ENCODE measurements around the gene CLEC7A.

- TF ChIP-seq ZNF655 (CRISPR knock-in tag; IDR thresholded peaks at IDR 0.05) (no peak), KDM4B (IDR thresholded peaks at IDR 0.05; ENCODE audit: borderline replicate concordance in 2 of 2, low read depth in 1 of 2) (no peak), CTCF (IDR thresholded peaks at IDR 0.05 in 2 of 3, conservative IDR thresholded peaks at IDR 0.05 in 1 of 3; ENCODE audit: insufficient read depth in 2 of 3, low read depth in 1 of 3, low read length in 3 of 3) (no peak), NFRKB (IDR thresholded peaks at IDR 0.05; ENCODE audit: low read depth) (no peak), BRF1 (IDR thresholded peaks at IDR 0.05; ENCODE audit: borderline replicate concordance, extremely low read depth, insufficient read length) (no peak), KDM1A (IDR thresholded peaks at IDR 0.05) (no peak), ZNF23 (CRISPR knock-in tag; IDR thresholded peaks at IDR 0.05) (no peak), JUN (IDR thresholded peaks at IDR 0.05; ENCODE audit: borderline replicate concordance, low read depth, low read length) (no peak), JUN (CRISPR knock-in tag; IDR thresholded peaks at IDR 0.05; ENCODE audit: borderline replicate concordance) (no peak)
Observed at GRCh38 chr12:10101648-10102220, 28.3 kb downstream of the CLEC7A start.

All from K562 (cell line).